Endodermal cell (in vitro differentiated cells): ENCODE results near the gene AGTR1. TPM values are rescaled to one million over a fixed set of nuclear protein-coding genes. Genes with fewer than 3 reads are reported as not detected.

Experiments
- DNase-seq: peaks from one replicate; pipeline ENCODE4 v3.0.0-alpha.2; 2017
- H3K27ac ChIP-seq: 2 replicates; pipeline ENCODE4 v1.5.1; 2013; ENCODE audit warnings: mild to moderate bottlenecking, low read depth, low read length, moderate library complexity
- H3K27me3 ChIP-seq: 2 replicates; pipeline ENCODE4 v1.6.1; 2013; ENCODE audit warnings: mild to moderate bottlenecking, low read length, moderate library complexity; ENCODE audit not compliant: insufficient read depth, control insufficient read depth, poor library complexity, severe bottlenecking
- H3K36me3 ChIP-seq: 2 replicates; pipeline ENCODE4 v1.7.0; 2013; ENCODE audit warnings: mild to moderate bottlenecking, low read length, moderate library complexity; ENCODE audit not compliant: control insufficient read depth, insufficient read depth
- H3K4me1 ChIP-seq: one replicate; pipeline ENCODE4 v1.7.0; 2013; ENCODE audit warnings: low read length; ENCODE audit not compliant: control insufficient read depth, insufficient read depth
- H3K4me3 ChIP-seq: 2 replicates; pipeline ENCODE4 v1.5.1; 2013; ENCODE audit warnings: mild to moderate bottlenecking, low read length, moderate library complexity
- H3K9ac ChIP-seq: 2 replicates; pipeline ENCODE4 v1.6.1; 2013; ENCODE audit warnings: mild to moderate bottlenecking, low read length, moderate library complexity; ENCODE audit not compliant: poor library complexity, severe bottlenecking; ENCODE audit errors: extremely low read depth
- H3K9me3 ChIP-seq: 2 replicates; pipeline ENCODE4 v1.6.1; 2013; ENCODE audit warnings: mild to moderate bottlenecking, low read length, moderate library complexity; ENCODE audit not compliant: control insufficient read depth
- H3K27ac Mint-ChIP-seq: 2 replicates; pipeline ENCODE4 v1.8.0; 2020; ENCODE audit warnings: mixed read lengths
- H3K27me3 Mint-ChIP-seq: 2 replicates; pipeline ENCODE4 v1.8.0; 2021; ENCODE audit warnings: mild to moderate bottlenecking, mixed read lengths; ENCODE audit not compliant: insufficient read depth
- H3K36me3 Mint-ChIP-seq: 2 replicates; pipeline ENCODE4 v1.8.0; 2020; ENCODE audit warnings: low read depth, mixed read lengths
- H3K4me1 Mint-ChIP-seq: 2 replicates; pipeline ENCODE4 v1.8.0; 2020; ENCODE audit warnings: mixed read lengths
- H3K4me3 Mint-ChIP-seq: 2 replicates; pipeline ENCODE4 v1.8.0; 2020; ENCODE audit warnings: mild to moderate bottlenecking, moderate library complexity, mixed read lengths
- H3K9me3 Mint-ChIP-seq: 2 replicates; pipeline ENCODE4 v1.8.0; 2020; ENCODE audit warnings: mild to moderate bottlenecking, mixed read lengths
- CTCF ChIP-seq: fragments of 200-600 bp; sonication (generic); conservative IDR thresholded peaks from 2 replicates; pipeline ENCODE4 v1.5.0; 2021; ENCODE audit warnings: antibody characterized with exemption, mild to moderate bottlenecking
- WGBS, 2 experiments: methylation state at CpG; one replicate each; pipeline versions ENCODE4 v1.1.5 to v1.1.7; 2013; ENCODE audit warnings: missing lambda C conversion rate in 2 of 2, mixed read lengths in 1 of 2; ENCODE audit not compliant: insufficient coverage in 1 of 2, insufficient read length in 1 of 2; 5-methylcytosine and 5-hydroxymethylcytosine counted together
- total RNA-seq, 2 donors: library from RNA; stranded (reverse); fragmentation: NEBNext Ultra II Directional in 1 of 2; extraction: Animal tissue kit (Norgen Biotek cat#: 25700) in 1 of 2; gene quantifications; 2 replicates in 1 of 2; 3 replicates in 1 of 2; pipeline ENCODE4 v1.2.1, GENCODE V29; 2021

Gene AGTR1
- total RNA-seq, 2 donors from 2014 or later: 0.15 TPM; not detected in 1

DNA sequence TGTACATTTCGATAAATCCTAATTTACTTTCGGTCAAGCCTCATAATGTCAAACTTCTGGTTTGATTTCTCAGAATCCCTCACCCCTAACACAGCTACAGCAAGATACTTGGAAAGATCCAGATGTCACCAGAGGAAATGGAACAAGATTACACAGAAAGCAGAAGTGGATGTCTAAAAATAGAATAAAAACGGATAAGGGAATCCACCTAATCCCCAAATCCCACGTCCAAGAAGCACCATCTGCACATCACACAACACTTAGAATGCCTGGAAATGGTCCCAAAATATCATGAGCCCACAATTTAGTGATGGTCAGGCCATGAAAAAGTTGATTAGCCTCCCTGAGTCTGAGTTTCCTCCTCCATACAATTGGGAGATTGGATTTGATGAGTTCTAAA is 61.7 kb downstream of the AGTR1 start:
- Mint-ChIP-seq H3K27ac (no peak overlapping the region), H3K4me1 (no peaks in the 10 kb centered on the region), H3K4me3 (no peak overlapping the region), H3K36me3 (no peaks in the 10 kb centered on the region), H3K27me3 (no peaks in the 10 kb centered on the region), H3K9me3 (no peaks in the 10 kb centered on the region)
- Histone ChIP-seq H3K9me3 (no peaks in the 10 kb centered on the region), H3K36me3 (no peaks in the 10 kb centered on the region), H3K27me3 (no peaks in the 10 kb centered on the region), H3K4me3 (no peak overlapping the region), H3K4me1 (no peaks in the 10 kb centered on the region), H3K9ac (no peak overlapping the region), H3K27ac (no peak overlapping the region)
- no peak for TF ChIP-seq CTCF
- DNase-seq: no peak
- WGBS, 2 experiments: 93 to 95% methylated on average over 2 to 4 of the region's 4 CpGs

- Mint-ChIP-seq H3K27ac (no peak overlapping the region), H3K4me1 (no peaks in the 10 kb centered on the region), H3K36me3 (no peaks in the 10 kb centered on the region), H3K4me3 (no peak overlapping the region), H3K9me3 (no peaks in the 10 kb centered on the region), H3K27me3 (no peaks in the 10 kb centered on the region)
- Histone ChIP-seq H3K9ac (no peak overlapping the region), H3K36me3 (no peaks in the 10 kb centered on the region), H3K9me3 (no peaks in the 10 kb centered on the region), H3K27ac (no peak overlapping the region), H3K4me3 (no peak overlapping the region), H3K4me1 (no peaks in the 10 kb centered on the region), H3K27me3 (no peaks in the 10 kb centered on the region)
- no peak for TF ChIP-seq CTCF
- 80 to 92% methylated on average over 1 to 3 of the region's 3 CpGs for WGBS, 2 experiments
- DNase-seq: no peak
Measured at GRCh38 chr3:148763156-148763680, 65.5 kb downstream of the AGTR1 start.

GRCh38 chr3:148763986-148764935 is 66.6 kb downstream of the AGTR1 start:
- no peaks in the 10 kb centered on the region for H3K27me3 Mint-ChIP-seq
- H3K27ac ChIP-seq: no peak overlapping the region
- no peak overlapping the region for H3K9ac ChIP-seq
- TF ChIP-seq CTCF: no peak
- H3K36me3 Mint-ChIP-seq: no peaks in the 10 kb centered on the region
- H3K27ac Mint-ChIP-seq: no peak overlapping the region
- no peak overlapping the region for H3K4me3 ChIP-seq
- no peaks in the 10 kb centered on the region for H3K27me3 ChIP-seq
- H3K9me3 Mint-ChIP-seq: no peaks in the 10 kb centered on the region
- no peaks in the 10 kb centered on the region for H3K9me3 ChIP-seq
- H3K36me3 ChIP-seq: no peaks in the 10 kb centered on the region
- no peaks in the 10 kb centered on the region for H3K4me1 Mint-ChIP-seq
- no peaks in the 10 kb centered on the region for H3K4me1 ChIP-seq
- DNase-seq: no peak
- H3K4me3 Mint-ChIP-seq: no peak overlapping the region
- 100% methylated on average over 1 of the region's 1 CpG; no CpG with 5 or more reads in 1 of the 2 experiments for WGBS, 2 experiments
